GM10266 (cell line): ENCODE measurements around the gene PKD2L2.

Experiments used
- DNase-seq: peaks from one replicate; pipeline ENCODE4 v3.0.0; 2012; ENCODE audit errors: extremely low spot score
- CTCF ChIP-seq: IDR thresholded peaks from 2 replicates; pipeline ENCODE4 v1.5.1; 2012; ENCODE audit warnings: mild to moderate bottlenecking, low read depth; ENCODE audit not compliant: control insufficient read depth, insufficient read depth; ENCODE audit errors: missing control alignments

The PKD2L2 gene

GRCh38 chr5:137870647-137871339 is 18.5 kb upstream of the PKD2L2 start:
- TF ChIP-seq CTCF, result no peak
- no peak for DNase-seq

- no peak for DNase-seq
- no peak for TF ChIP-seq CTCF
Observed at GRCh38 chr5:137871571-137871970, 17.7 kb upstream of the PKD2L2 start.

GRCh38 chr5:137872466-137872865 is 16.8 kb upstream of the PKD2L2 start:
- no peak for DNase-seq
- no peak for TF ChIP-seq CTCF

- DNase-seq, result no peak
- no peak for TF ChIP-seq CTCF
Observed at GRCh38 chr5:137876101-137876500, 13.2 kb upstream of the PKD2L2 start.

GRCh38 chr5:137880313-137880712 is 8.9 kb upstream of the PKD2L2 start:
- no peak for DNase-seq
- no peak for TF ChIP-seq CTCF

GRCh38 chr5:137887831-137888230 is 1.4 kb upstream of the PKD2L2 start:
- no peak for DNase-seq
- TF ChIP-seq CTCF, result no peak

GRCh38 chr5:137888466-137888862 is 793 bp upstream of the PKD2L2 start:
- no peak for DNase-seq
- TF ChIP-seq CTCF, result no peak
